C4-2B (cell line): ENCODE data around the gene TAF1B.

Experiments
- ZFX ChIP-seq: fragments of 450-650 bp; IDR thresholded peaks from 2 replicates; pipeline ENCODE4 v1.6.1; 2017
- TF ChIP-seq, protein P1 (sequence below): fragments of 450-650 bp; conservative IDR thresholded peaks from 2 replicates; pipeline ENCODE4 v1.5.1; 2017; ENCODE audit warnings: mild to moderate bottlenecking

DNA sequence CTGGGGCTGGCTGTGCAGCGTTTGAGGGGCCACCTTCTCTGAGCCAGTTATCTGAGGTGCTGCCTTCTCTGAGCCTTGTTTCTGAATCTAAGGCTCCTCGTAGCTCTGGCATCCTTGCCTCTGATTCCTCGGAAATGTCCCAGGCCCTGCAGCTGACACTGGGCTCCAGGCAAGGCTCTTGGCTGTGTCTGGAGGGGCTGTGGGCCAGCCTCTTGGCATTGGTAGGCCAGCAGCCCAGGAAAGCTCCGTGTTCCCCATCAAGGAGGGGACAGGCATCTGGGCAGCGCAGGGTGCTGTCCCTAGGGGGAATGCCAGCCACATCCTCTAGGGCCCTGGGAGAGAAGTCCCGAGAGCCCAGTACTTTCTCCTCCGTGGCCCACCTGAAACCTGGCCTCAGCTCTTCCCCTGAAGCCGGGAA lies 40.7 kb upstream of the TAF1B start:
- TF ChIP-seq, protein P1, sequence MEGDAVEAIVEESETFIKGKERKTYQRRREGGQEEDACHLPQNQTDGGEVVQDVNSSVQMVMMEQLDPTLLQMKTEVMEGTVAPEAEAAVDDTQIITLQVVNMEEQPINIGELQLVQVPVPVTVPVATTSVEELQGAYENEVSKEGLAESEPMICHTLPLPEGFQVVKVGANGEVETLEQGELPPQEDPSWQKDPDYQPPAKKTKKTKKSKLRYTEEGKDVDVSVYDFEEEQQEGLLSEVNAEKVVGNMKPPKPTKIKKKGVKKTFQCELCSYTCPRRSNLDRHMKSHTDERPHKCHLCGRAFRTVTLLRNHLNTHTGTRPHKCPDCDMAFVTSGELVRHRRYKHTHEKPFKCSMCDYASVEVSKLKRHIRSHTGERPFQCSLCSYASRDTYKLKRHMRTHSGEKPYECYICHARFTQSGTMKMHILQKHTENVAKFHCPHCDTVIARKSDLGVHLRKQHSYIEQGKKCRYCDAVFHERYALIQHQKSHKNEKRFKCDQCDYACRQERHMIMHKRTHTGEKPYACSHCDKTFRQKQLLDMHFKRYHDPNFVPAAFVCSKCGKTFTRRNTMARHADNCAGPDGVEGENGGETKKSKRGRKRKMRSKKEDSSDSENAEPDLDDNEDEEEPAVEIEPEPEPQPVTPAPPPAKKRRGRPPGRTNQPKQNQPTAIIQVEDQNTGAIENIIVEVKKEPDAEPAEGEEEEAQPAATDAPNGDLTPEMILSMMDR: no peak
- TF ChIP-seq ZFX: no peak
